Lower leg skin (tissue), 3 donors: ENCODE data around the gene CCBE1.

Experiments used
- POLR2A ChIP-seq, 2 donors: fragments of 450-650 bp; IDR thresholded peaks; one replicate each; pipeline ENCODE4 v1.6.1; 2016 to 2017; ENCODE audit warnings: antibody characterized with exemption in 2 of 2, mild to moderate bottlenecking in 1 of 2, moderate library complexity in 1 of 2
- TF ChIP-seq, protein P1 (sequence below), 3 donors: fragments of 450-650 bp; IDR thresholded peaks; one replicate each; pipeline ENCODE4 v1.5.1; 2016; ENCODE audit warnings: antibody characterized with exemption in 3 of 3, mild to moderate bottlenecking in 3 of 3, moderate library complexity in 2 of 3

DNA sequence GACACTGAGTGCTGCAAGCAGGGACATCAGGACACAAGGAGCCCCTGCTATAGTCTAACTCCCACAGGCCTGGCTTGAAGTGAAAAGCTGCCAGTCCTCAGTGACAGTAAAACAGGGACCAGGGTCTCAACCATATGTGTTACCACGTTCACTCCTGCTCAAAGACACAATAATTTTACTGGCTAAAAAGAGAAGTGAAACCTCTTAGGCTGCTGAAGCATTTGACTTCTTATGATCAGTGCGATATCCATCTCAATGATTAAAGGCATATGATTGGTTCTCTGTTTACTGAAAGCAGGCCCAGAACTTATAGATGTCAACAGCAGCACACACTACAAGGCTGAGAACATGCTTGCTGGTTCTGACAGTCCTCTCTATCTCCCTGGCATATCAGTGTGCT lies 208.3 kb downstream of the CCBE1 start:
- TF ChIP-seq, protein P1, sequence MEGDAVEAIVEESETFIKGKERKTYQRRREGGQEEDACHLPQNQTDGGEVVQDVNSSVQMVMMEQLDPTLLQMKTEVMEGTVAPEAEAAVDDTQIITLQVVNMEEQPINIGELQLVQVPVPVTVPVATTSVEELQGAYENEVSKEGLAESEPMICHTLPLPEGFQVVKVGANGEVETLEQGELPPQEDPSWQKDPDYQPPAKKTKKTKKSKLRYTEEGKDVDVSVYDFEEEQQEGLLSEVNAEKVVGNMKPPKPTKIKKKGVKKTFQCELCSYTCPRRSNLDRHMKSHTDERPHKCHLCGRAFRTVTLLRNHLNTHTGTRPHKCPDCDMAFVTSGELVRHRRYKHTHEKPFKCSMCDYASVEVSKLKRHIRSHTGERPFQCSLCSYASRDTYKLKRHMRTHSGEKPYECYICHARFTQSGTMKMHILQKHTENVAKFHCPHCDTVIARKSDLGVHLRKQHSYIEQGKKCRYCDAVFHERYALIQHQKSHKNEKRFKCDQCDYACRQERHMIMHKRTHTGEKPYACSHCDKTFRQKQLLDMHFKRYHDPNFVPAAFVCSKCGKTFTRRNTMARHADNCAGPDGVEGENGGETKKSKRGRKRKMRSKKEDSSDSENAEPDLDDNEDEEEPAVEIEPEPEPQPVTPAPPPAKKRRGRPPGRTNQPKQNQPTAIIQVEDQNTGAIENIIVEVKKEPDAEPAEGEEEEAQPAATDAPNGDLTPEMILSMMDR (IDR thresholded peaks at IDR 0.05), result no peak
- no peak for TF ChIP-seq POLR2A (IDR thresholded peaks at IDR 0.05)
